Small intestine (tissue), 7 donors: ENCODE data around the gene FCAR. TPM values are rescaled to one million over a fixed set of nuclear protein-coding genes. Genes with fewer than 3 reads are reported as not detected.
"Not testable (repeated sequence)": the region's sequence is repeated elsewhere in the genome, so short reads cannot be mapped to it uniquely, and the experiment has no call there.

Experiments
- DNase-seq, 2 donors: peaks; one replicate each; pipeline versions ENCODE4 v3.0.0 to v3.0.0-alpha.2; 2013
- FAIRE-seq: peaks from 2 replicates; lab custom pipeline; 2012; peaks lifted over from hg19 to GRCh38; lab: Jason Lieb, UNC
- H3K27ac ChIP-seq, 3 donors: one replicate each; pipeline ENCODE4 v1.5.1; 2013; ENCODE audit warnings: low read length in 2 of 3, mild to moderate bottlenecking in 2 of 3, control low read depth in 1 of 3, inconsistent platforms in 1 of 3, low read depth in 1 of 3, moderate library complexity in 1 of 3
- H3K27me3 ChIP-seq, 3 donors: one replicate each; pipeline ENCODE4 v1.6.1; 2013; ENCODE audit warnings: low read length in 3 of 3, inconsistent platforms in 1 of 3; ENCODE audit not compliant: control insufficient read depth in 3 of 3, insufficient read depth in 3 of 3
- H3K36me3 ChIP-seq, 3 donors: one replicate each; pipeline ENCODE4 v1.6.1; 2013; ENCODE audit warnings: low read length in 3 of 3, inconsistent platforms in 1 of 3, low read depth in 1 of 3, mild to moderate bottlenecking in 1 of 3, moderate library complexity in 1 of 3; ENCODE audit not compliant: control insufficient read depth in 3 of 3, insufficient read depth in 2 of 3
- H3K4me1 ChIP-seq, 3 donors: one replicate each; pipeline ENCODE4 v1.6.1; 2013; ENCODE audit warnings: low read length in 2 of 3, inconsistent platforms in 1 of 3, low read depth in 1 of 3, mild to moderate bottlenecking in 1 of 3, moderate library complexity in 1 of 3; ENCODE audit not compliant: control insufficient read depth in 3 of 3, insufficient read depth in 2 of 3
- H3K4me3 ChIP-seq, 3 donors: one replicate each; pipeline ENCODE4 v1.5.1; 2013; ENCODE audit warnings: low read length in 3 of 3, control low read depth in 1 of 3, inconsistent platforms in 1 of 3, low read depth in 1 of 3, mild to moderate bottlenecking in 1 of 3, moderate library complexity in 1 of 3
- H3K9me3 ChIP-seq, 2 donors: one replicate each; pipeline ENCODE4 v1.6.1; 2013; ENCODE audit warnings: low read depth in 1 of 2, low read length in 1 of 2; ENCODE audit not compliant: control insufficient read depth in 2 of 2, insufficient read depth in 1 of 2
- WGBS, 3 donors: extraction: QIAGEN DNeasy Blood & Tissue Kit; methylation state at CpG; one replicate each; pipeline ENCODE4 v1.1.7; 2013; 5-methylcytosine and 5-hydroxymethylcytosine counted together
- polyA plus RNA-seq, 4 donors: library from polyadenylated mRNA; stranded (reverse) in 3 of 4; unstranded in 1 of 4; fragments of 200-250 nt in 3 of 4; fragments of 120-200 nt in 1 of 4; gene quantifications; one replicate each; pipeline versions ENCODE4 v1.2.1 to v1.2.3, GENCODE V29; 2013
- donor health status: healthy with polysubstance abuse.
- donor health status: control.
- donor health status: control.
- donor health status: Bipolar disorder and iron deficiency.
- donor health status: healthy.

Gene FCAR
- polyA plus RNA-seq, 4 donors, result 0.06 to 0.22 TPM; not detected in 2

- DNase-seq, H3K4me3 ChIP-seq, H3K27me3 ChIP-seq, FAIRE-seq, H3K9me3 ChIP-seq, H3K27ac ChIP-seq, H3K36me3 ChIP-seq, H3K4me1 ChIP-seq: not testable (repeated sequence)
- WGBS, 3 donors, result 58 to 70% (median 63%) methylated on average over 7 of the region's 7 CpGs
These were observed 24.6 kb downstream of the FCAR start for GRCh38 chr19:54898685-54899084.

DNA sequence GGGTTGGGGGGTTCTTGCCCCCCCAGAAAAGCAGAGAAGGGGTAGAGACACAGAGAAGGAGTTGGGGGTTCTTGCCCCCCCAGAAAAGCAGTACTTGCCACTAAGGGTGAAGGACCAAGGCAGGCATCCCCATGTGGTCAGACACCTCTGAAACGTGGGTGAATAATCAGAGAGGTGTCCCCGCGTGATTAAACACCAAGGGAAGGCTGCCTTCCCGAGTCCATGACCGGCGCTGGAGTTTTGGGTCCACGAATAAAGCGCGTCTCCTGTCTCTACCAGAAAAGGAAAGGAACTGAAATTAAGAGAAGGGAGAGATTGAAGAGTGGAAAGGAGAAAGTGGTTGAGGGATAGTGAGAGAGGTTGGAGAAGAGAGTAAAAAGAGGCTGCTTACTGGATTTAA lies 25.6 kb downstream of the FCAR start:
- not testable (repeated sequence) for H3K27me3 ChIP-seq, FAIRE-seq, H3K4me3 ChIP-seq, H3K27ac ChIP-seq, H3K4me1 ChIP-seq, DNase-seq, H3K9me3 ChIP-seq, H3K36me3 ChIP-seq
- 75 to 90% (median 83%) methylated on average over 9 of the region's 9 CpGs for WGBS, 3 donors

DNA sequence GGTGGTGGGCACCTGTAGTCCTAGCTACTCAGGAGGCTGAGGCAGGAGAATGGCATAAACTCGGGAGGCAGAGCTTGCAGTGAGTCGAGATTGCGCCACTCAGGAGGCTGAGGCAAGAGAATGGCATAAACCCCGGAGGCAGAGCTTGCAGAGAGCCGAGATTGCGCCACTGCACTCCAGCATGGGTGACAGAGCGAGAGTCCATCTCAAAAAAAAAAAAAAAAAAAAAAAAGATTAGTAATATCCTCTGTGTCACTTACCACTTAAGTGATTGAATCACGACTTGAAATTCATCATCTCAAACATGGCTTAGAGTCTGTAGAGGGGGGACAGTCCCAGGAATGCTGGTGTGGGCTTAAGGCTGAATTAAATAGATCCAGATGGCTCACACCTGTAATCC lies 27.1 kb downstream of the FCAR start:
- H3K27ac ChIP-seq, H3K4me3 ChIP-seq, DNase-seq, H3K36me3 ChIP-seq, H3K4me1 ChIP-seq, H3K9me3 ChIP-seq, H3K27me3 ChIP-seq, FAIRE-seq: not testable (repeated sequence)
- WGBS, 3 donors, result 77 to 89% (median 78%) methylated on average over 7 to 8 of the region's 8 CpGs

DNA sequence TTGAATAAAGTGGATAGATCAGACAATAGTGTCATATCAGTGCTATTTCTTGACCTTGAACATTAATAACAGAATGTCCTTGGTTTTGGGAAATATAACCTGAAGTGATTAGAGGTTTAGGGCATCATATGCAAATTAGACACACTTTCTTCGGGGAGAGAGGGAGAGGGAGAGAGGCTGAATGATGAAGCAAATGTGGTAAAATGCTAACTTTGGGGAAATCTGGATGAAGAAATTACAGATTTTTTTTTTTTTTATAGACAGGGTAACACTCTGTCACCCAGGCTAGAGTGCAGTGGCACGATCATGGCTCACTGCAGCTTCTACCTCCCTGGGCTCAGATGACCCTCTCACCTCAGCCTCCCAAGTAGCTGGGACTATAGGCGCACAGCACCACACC lies 28.0 kb downstream of the FCAR start:
- FAIRE-seq (no peak), DNase-seq (no peak)
- no peaks in the 10 kb centered on the region for H3K4me1 ChIP-seq
- 77 to 82% (median 79%) methylated on average over 3 of the region's 3 CpGs for WGBS, 3 donors
- H3K4me3 ChIP-seq, result no peak overlapping the region
- no peaks in the 10 kb centered on the region for H3K36me3 ChIP-seq
- H3K27ac ChIP-seq, result no peak overlapping the region
- H3K9me3 ChIP-seq, result no peaks in the 10 kb centered on the region
- H3K27me3 ChIP-seq, result peaks cover 0 to 3% (median 0%) of the 10 kb centered on the region in 3 donors

- 93 to 94% (median 93%) methylated on average over 6 of the region's 6 CpGs for WGBS, 3 donors
These were observed 29.3 kb downstream of the FCAR start for GRCh38 chr19:54903303-54903702.

GRCh38 chr19:54904261-54904660 lies 30.2 kb downstream of the FCAR start:
- not testable (repeated sequence) for H3K4me3 ChIP-seq, H3K36me3 ChIP-seq, FAIRE-seq, DNase-seq, H3K4me1 ChIP-seq, H3K9me3 ChIP-seq, H3K27me3 ChIP-seq, H3K27ac ChIP-seq
- 76 to 80% (median 76%) methylated on average over 4 of the region's 4 CpGs for WGBS, 3 donors

More at GRCh38 chr19:54903303-54903702, 29.3 kb downstream of the FCAR start:
- FAIRE-seq (no peak), DNase-seq (no peak)
- Histone ChIP-seq H3K4me1 (no peaks in the 10 kb centered on the region), H3K36me3 (no peaks in the 10 kb centered on the region), H3K9me3 (no peaks in the 10 kb centered on the region), H3K4me3 (no peak overlapping the region), H3K27ac (no peak overlapping the region), H3K27me3 (peaks cover 0 to 3% (median 0%) of the 10 kb centered on the region in 3 donors)

GRCh38 chr19:54905421-54905802 lies 31.4 kb downstream of the FCAR start:
- 34 to 39% (median 38%) methylated on average over 5 of the region's 5 CpGs for WGBS, 3 donors

GRCh38 chr19:54905803-54906511 lies 31.9 kb downstream of the FCAR start, which contains the start of gene NCR1:
TSS of gene NCR1 (plus strand) at chr19:54906148. CDS start at chr19:54906188, 40 bp downstream.
- DNase-seq (no peak), FAIRE-seq (no peak)
- Histone ChIP-seq H3K4me3 (no peak within 1 kb of the TSS), H3K27me3 (no peaks in the 10 kb centered on the region), H3K36me3 (no peaks in the 10 kb centered on the region), H3K27ac (no peak within 1 kb of the TSS), H3K4me1 (no peaks in the 10 kb centered on the region), H3K9me3 (peaks cover 0 to 2% of the 10 kb centered on the region in 2 donors)
- 48 to 52% (median 49%) methylated on average over 22 of the region's 22 CpGs for WGBS, 3 donors

More at GRCh38 chr19:54905421-54905802, 31.4 kb downstream of the FCAR start:
- Histone ChIP-seq H3K4me3 (no peak overlapping the region), H3K27ac (no peak overlapping the region), H3K27me3 (no peaks in the 10 kb centered on the region), H3K36me3 (no peaks in the 10 kb centered on the region), H3K4me1 (no peaks in the 10 kb centered on the region), H3K9me3 (peaks cover 0 to 2% of the 10 kb centered on the region in 2 donors)
- FAIRE-seq (no peak), DNase-seq (no peak)
